ENCODE results near the gene PSG2. TPM values are rescaled to one million over a fixed set of nuclear protein-coding genes. Genes with fewer than 3 reads are reported as not detected.
"Not testable (repeated sequence)": the region's sequence is repeated elsewhere in the genome, so short reads cannot be mapped to it uniquely, and the experiment has no call there.

PSG2 gene
- polyA plus RNA-seq, 1 of the 3 experiments (the other 2 are of a cell fraction): 0.16 TPM

DNA sequence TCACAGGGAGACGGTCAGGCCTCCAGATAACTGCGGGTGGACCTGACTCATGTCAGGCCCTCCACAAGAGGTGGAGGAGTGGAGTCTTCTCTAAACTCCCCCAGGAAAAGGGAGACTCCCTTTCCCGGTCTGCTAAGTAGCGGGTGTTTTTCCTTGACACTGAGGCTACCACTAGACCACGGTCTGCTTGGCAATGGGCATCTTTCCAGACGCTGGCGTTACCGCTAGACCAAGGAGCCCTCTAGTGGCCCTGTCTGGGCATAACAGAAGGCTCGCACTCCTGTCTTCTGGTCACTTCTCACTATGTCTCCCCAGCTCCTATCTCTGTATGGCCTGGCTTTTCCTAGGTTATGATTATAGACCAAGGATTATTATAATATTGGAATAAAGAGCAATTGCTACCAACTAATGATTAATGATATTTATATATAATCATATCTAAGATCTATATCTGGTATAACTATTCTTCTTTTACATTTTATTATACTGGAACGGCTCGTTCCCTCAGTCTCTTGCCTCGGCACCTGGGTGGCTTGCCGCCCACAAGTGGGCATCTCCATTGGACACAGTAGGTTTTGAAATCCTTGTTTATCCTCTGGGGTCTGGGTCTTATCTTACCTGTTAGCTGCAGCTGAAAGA is 5.3 kb upstream of the PSG2 start:
- TF ChIP-seq RAD21 (IDR thresholded peaks at IDR 0.05; ENCODE audit: low read length) (peak; percentile 34; the same call in 1 of the 2 replicates), MAX (IDR thresholded peaks at IDR 0.05; ENCODE audit: low read depth) (peak; percentile 15; the same call in 1 of the 2 replicates), CTCF (IDR thresholded peaks at IDR 0.05) (peak; percentile 69), SMC3 (IDR thresholded peaks at IDR 0.05; ENCODE audit: low read depth, low read length) (peak; percentile 28; the same call in 1 of the 2 replicates), NFIC (IDR thresholded peaks at IDR 0.05; ENCODE audit: borderline replicate concordance) (peak; percentile 74)
- DNase-seq; CTCF ChIA-PET; H3K27ac ChIP-seq (ENCODE audit: low read depth in 2 of 2, low read length in 1 of 2); H3K9me3 ChIP-seq; POLR2A ChIA-PET; H3K27me3 ChIP-seq (ENCODE audit: insufficient read depth); H3F3A ChIP-seq (replicated peaks; ENCODE audit: insufficient read depth); H3K79me2 ChIP-seq (ENCODE audit: insufficient read depth); H3K4me2 ChIP-seq; H3K4me3 ChIP-seq (ENCODE audit: low read depth in 2 of 2, low read length in 1 of 2); H3K9me2 ChIP-seq; H3K4me1 ChIP-seq (ENCODE audit: control insufficient read depth in 1 of 2, insufficient read depth in 2 of 2, low read depth in 1 of 2, low read length in 1 of 2); H4K20me1 ChIP-seq (ENCODE audit: insufficient read depth); H3K36me3 ChIP-seq (replicated peaks in 1 of 2; ENCODE audit: control insufficient read depth in 1 of 2, insufficient read depth in 2 of 2, low read length in 1 of 2); H3K9ac ChIP-seq; H2AFZ ChIP-seq (ENCODE audit: low read depth): not testable (repeated sequence)
- WGBS (ENCODE audit: low lambda C conversion rate): 34% methylated on average over 13 of the region's 13 CpGs

GRCh38 chr19:43085796-43086530 is 3.5 kb upstream of the PSG2 start:
- H3K4me3 ChIP-seq (ENCODE audit: low read depth in 2 of 2, low read length in 1 of 2); H3K27ac ChIP-seq (ENCODE audit: low read depth in 2 of 2, low read length in 1 of 2); H3F3A ChIP-seq (replicated peaks; ENCODE audit: insufficient read depth); H3K27me3 ChIP-seq (ENCODE audit: insufficient read depth); H2AFZ ChIP-seq (ENCODE audit: low read depth); H3K79me2 ChIP-seq (ENCODE audit: insufficient read depth); DNase-seq; H4K20me1 ChIP-seq (ENCODE audit: insufficient read depth); H3K4me1 ChIP-seq (ENCODE audit: control insufficient read depth in 1 of 2, insufficient read depth in 2 of 2, low read depth in 1 of 2, low read length in 1 of 2); POLR2A ChIA-PET; H3K9me3 ChIP-seq; H3K9me2 ChIP-seq; H3K4me2 ChIP-seq; H3K9ac ChIP-seq; H3K36me3 ChIP-seq (replicated peaks in 1 of 2; ENCODE audit: control insufficient read depth in 1 of 2, insufficient read depth in 2 of 2, low read length in 1 of 2); CTCF ChIA-PET: not testable (repeated sequence)
- WGBS (ENCODE audit: low lambda C conversion rate): 52% methylated on average over 2 of the region's 2 CpGs

DNA sequence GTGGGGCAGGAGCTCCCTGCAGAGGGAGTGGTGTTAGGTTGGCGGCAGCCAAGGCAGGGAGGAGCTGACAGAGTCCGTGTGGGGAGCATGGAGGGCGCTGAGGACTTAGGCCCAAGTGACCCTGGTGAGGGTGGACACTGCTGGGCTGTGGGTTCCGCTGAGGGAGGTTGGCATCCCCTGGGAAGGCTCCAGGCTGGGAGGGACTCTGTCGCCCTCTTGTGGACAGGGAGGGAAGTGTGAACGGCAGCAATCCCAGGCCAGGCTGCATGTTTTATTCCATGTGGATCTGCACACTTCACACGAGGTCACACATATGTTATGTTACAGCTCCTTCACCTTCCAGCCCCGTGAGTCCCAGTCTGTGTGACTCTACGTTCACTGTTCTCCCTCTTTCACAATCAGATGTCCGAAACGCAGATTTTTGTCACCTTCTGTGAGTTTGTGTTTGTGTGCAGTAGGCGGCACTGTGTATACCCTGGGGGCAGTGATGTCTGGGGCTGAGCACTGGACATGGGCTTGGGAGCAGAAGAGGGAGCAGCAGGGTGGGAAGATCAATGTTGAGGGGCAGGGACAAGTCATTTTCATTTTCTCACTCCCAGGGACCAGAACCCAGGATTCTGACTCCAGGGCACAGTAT is 1.8 kb upstream of the PSG2 start:
- H3K36me3 ChIP-seq (replicated peaks in 1 of 2; ENCODE audit: control insufficient read depth in 1 of 2, insufficient read depth in 2 of 2, low read length in 1 of 2); POLR2A ChIA-PET; DNase-seq; H3K27me3 ChIP-seq (ENCODE audit: insufficient read depth); H3K9ac ChIP-seq; H3K9me2 ChIP-seq; H3K79me2 ChIP-seq (ENCODE audit: insufficient read depth); H3K27ac ChIP-seq (ENCODE audit: low read depth in 2 of 2, low read length in 1 of 2); H2AFZ ChIP-seq (ENCODE audit: low read depth); H3F3A ChIP-seq (replicated peaks; ENCODE audit: insufficient read depth); H3K4me1 ChIP-seq (ENCODE audit: control insufficient read depth in 1 of 2, insufficient read depth in 2 of 2, low read depth in 1 of 2, low read length in 1 of 2); CTCF ChIA-PET; H3K4me3 ChIP-seq (ENCODE audit: low read depth in 2 of 2, low read length in 1 of 2); H3K4me2 ChIP-seq; H4K20me1 ChIP-seq (ENCODE audit: insufficient read depth); H3K9me3 ChIP-seq: not testable (repeated sequence)
- TF ChIP-seq MAX (IDR thresholded peaks at IDR 0.05; ENCODE audit: low read depth): peak; percentile 46; the same call in 1 of the 2 replicates
- peak; percentile 50 for TF ChIP-seq CTCF (IDR thresholded peaks at IDR 0.05)
- 46% methylated on average over 9 of the region's 12 CpGs for WGBS (ENCODE audit: low lambda C conversion rate)

DNA sequence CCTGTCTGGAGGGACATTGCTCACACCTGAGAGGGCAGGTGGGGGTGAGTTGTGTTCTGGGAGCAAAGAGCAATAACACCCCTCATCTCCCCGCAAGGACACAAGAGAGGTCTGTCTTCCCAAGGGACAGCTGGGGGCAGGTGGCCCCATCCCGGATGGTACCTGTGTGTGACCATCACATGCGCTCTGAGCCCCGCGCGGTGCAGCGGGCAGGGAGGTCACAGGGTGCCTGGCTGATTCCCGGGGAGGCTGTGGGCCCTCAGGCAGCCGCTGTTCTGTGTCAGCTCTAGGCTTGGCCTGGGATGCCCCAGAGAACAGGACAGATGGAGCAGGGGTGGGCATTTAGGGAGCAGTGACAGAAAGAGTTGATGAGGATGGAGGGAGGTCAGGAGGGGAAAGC is 1.2 kb upstream of the PSG2 start:
- H3K79me2 ChIP-seq (ENCODE audit: insufficient read depth); H3K9ac ChIP-seq; H3K4me2 ChIP-seq; H2AFZ ChIP-seq (ENCODE audit: low read depth); POLR2A ChIA-PET; H3K9me3 ChIP-seq; CTCF ChIA-PET; DNase-seq; H3F3A ChIP-seq (replicated peaks; ENCODE audit: insufficient read depth); H3K36me3 ChIP-seq (replicated peaks in 1 of 2; ENCODE audit: control insufficient read depth in 1 of 2, insufficient read depth in 2 of 2, low read length in 1 of 2); H4K20me1 ChIP-seq (ENCODE audit: insufficient read depth); H3K4me1 ChIP-seq (ENCODE audit: control insufficient read depth in 1 of 2, insufficient read depth in 2 of 2, low read depth in 1 of 2, low read length in 1 of 2); H3K27me3 ChIP-seq (ENCODE audit: insufficient read depth); H3K9me2 ChIP-seq; H3K4me3 ChIP-seq (ENCODE audit: low read depth in 2 of 2, low read length in 1 of 2); H3K27ac ChIP-seq (ENCODE audit: low read depth in 2 of 2, low read length in 1 of 2): not testable (repeated sequence)
- 70% methylated on average over 9 of the region's 9 CpGs for WGBS (ENCODE audit: low lambda C conversion rate)

All from SK-N-SH (cell line).